Upper lobe of left lung (tissue), 4 donors: ENCODE data around the gene URGCP.

Experiments used
- CTCF ChIP-seq, 6 experiments: fragments of 450-650 bp in 4 of 6; fragments of 200-600 bp in 2 of 6; sonication (generic) in 2 of 6; IDR thresholded peaks; one replicate each; pipeline ENCODE4 v1.5.1; 2016 to 2019; ENCODE audit warnings: antibody characterized with exemption in 6 of 6
- EP300 ChIP-seq, 4 donors: sonication (generic); formaldehyde crosslinking; IDR thresholded peaks; one replicate each; pipeline ENCODE4 v1.5.1; 2017; ENCODE audit warnings: antibody characterized with exemption in 4 of 4, control low read depth in 2 of 4
- POLR2A ChIP-seq, 4 donors: fragments of 450-650 bp; IDR thresholded peaks; one replicate each; pipeline ENCODE4 v1.5.1; 2016 to 2017; ENCODE audit warnings: antibody characterized with exemption in 4 of 4, mild to moderate bottlenecking in 2 of 4
- POLR2AphosphoS5 ChIP-seq, 2 donors: sonication (generic); formaldehyde crosslinking; IDR thresholded peaks; one replicate each; pipeline ENCODE4 v1.5.1; 2017; ENCODE audit warnings: antibody characterized with exemption in 2 of 2

- TF ChIP-seq CTCF (IDR thresholded peaks at IDR 0.05) (no peak), POLR2A (IDR thresholded peaks at IDR 0.05) (no peak), EP300 (IDR thresholded peaks at IDR 0.05) (no peak), POLR2AphosphoS5 (IDR thresholded peaks at IDR 0.05) (no peak)
Measured at GRCh38 chr7:43956027-43956426, 49.6 kb upstream of the URGCP start.
